ENCODE results near the gene TUBA4A. TPM values are rescaled to one million over a fixed set of nuclear protein-coding genes. Genes with fewer than 3 reads are reported as not detected.

TUBA4A gene
- total RNA-seq, 1 donor from 2014 or later: 45.4 TPM

- TF ChIP-seq CTCF (IDR thresholded peaks at IDR 0.05): no peak
- H3K27ac ChIP-seq: peak within 1 kb of the TSS; percentile 81
- peak; percentile 5 for ATAC-seq
- intact Hi-C loops (cut with DNase I): no loop called here
- H3K9me3 ChIP-seq: no peaks in the 10 kb centered on the region
- H3K36me3 ChIP-seq: peaks cover 6% of the 10 kb centered on the region
- H3K27me3 ChIP-seq: no peaks in the 10 kb centered on the region
- peak; percentile 80 for DNase-seq
- peaks cover 43% of the 10 kb centered on the region for H3K4me1 ChIP-seq
- H3K4me3 ChIP-seq: peak within 1 kb of the TSS; percentile 77
These were observed 592 bp downstream of the TUBA4A start, which contains the start of gene TUBA4B for GRCh38 chr2:219252900-219253752. TUBA4B (plus strand) TSS chr2:219253243; CDS start chr2:219253408, 165 bp downstream.

DNA sequence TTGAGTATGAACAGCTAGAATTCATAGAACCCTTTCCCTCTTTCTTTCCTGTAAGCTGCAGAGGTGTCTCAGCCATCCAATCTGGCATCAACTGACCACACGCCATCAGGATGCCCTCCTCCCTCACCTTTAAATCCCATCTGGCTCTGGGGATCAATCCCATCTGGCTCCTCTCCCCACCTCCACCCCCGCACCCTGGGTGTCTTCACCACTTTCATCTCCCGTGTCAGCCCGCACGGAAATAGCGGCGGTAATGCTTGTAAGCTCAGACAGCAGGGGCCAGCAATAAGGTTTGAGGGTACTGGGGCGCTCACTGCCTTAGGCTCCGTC lies 1.2 kb downstream of the TUBA4A start:
- no peak for TF ChIP-seq CTCF (IDR thresholded peaks at IDR 0.05)
- DNase-seq: no peak
- intact Hi-C loops (cut with DNase I): no loop called here
- Histone ChIP-seq H3K27me3 (no peaks in the 10 kb centered on the region), H3K4me3 (peak overlapping the region; percentile 77), H3K9me3 (no peaks in the 10 kb centered on the region), H3K27ac (peak overlapping the region; percentile 81), H3K4me1 (peaks cover 48% of the 10 kb centered on the region), H3K36me3 (peaks cover 12% of the 10 kb centered on the region)
- no peak for ATAC-seq

DNA sequence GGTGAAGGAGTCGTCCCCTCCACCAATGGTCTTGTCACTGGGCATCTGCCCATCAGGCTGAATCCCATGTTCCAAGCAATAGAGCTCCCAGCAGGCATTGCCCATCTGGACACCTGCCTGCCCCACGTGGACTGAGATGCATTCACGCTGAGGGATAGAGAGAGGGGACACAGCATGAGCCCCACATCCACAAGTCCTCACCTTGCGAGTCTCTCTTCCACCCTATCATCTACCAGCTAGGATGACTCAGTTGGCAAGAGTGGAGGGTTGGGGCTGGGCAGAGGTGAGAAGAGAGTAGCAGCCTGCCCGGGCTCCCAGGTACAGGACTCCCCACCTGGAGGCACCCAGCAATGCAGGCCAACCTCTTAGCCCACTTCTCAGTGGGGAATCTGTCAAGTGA lies 1.6 kb downstream of the TUBA4A start:
- Histone ChIP-seq H3K27ac (peak overlapping the region; percentile 81), H3K4me3 (peak overlapping the region; percentile 77), H3K4me1 (peaks cover 51% of the 10 kb centered on the region), H3K27me3 (no peaks in the 10 kb centered on the region), H3K9me3 (no peaks in the 10 kb centered on the region), H3K36me3 (peaks cover 16% of the 10 kb centered on the region)
- no peak for TF ChIP-seq CTCF (IDR thresholded peaks at IDR 0.05)
- no peak for DNase-seq
- intact Hi-C loops (cut with DNase I): no loop called here
- ATAC-seq: no peak

DNA sequence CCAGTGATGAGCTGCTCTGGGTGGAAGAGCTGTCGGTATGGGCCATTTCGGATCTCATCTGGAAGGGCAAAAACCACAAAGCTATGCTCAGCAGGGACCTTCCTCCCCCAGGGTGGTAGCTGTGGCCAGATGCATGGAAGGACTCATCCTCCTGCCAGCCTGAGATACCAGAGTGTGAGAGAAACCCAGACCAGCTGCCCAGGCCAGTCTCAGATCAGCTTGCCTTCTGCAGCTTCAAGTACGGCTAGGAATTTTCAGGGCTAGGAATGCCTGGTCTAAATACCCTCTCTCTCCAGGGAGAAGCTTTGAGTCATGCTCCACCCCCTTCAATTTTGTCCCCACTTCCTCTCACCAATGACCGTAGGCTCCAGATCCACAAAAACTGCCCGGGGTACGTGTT lies 2.1 kb downstream of the TUBA4A start:
- Histone ChIP-seq H3K27me3 (no peaks in the 10 kb centered on the region), H3K27ac (peak overlapping the region; percentile 81), H3K36me3 (peaks cover 19% of the 10 kb centered on the region), H3K4me1 (peaks cover 56% of the 10 kb centered on the region), H3K4me3 (peak overlapping the region; percentile 77), H3K9me3 (no peaks in the 10 kb centered on the region)
- ATAC-seq: no peak
- no peak for DNase-seq
- TF ChIP-seq CTCF (IDR thresholded peaks at IDR 0.05): no peak
- intact Hi-C loops (cut with DNase I): no loop called here

- Histone ChIP-seq H3K27me3 (no peaks in the 10 kb centered on the region), H3K9me3 (no peaks in the 10 kb centered on the region), H3K27ac (peak overlapping the region; percentile 91), H3K4me3 (peak overlapping the region; percentile 36), H3K36me3 (peaks cover 19% of the 10 kb centered on the region), H3K4me1 (peaks cover 65% of the 10 kb centered on the region)
- ATAC-seq (no peak), DNase-seq (no peak)
- intact Hi-C loops (cut with DNase I): no loop called here
- TF ChIP-seq CTCF (IDR thresholded peaks at IDR 0.05): no peak
These were observed 3.5 kb downstream of the TUBA4A start for GRCh38 chr2:219250049-219250781.

Data from upper lobe of right lung (tissue), 1 donor.